Activated CD8-positive, alpha-beta memory T cell treated with anti-CD3 and anti-CD28 coated beads for 1 hour (primary cell): ENCODE measurements around the gene CD37.
"Not testable (repeated sequence)": the region's sequence is repeated elsewhere in the genome, so short reads cannot be mapped to it uniquely, and the experiment has no call there.

Experiments
- DNase-seq, 2 donors: peaks; one replicate each; pipeline ENCODE4 v3.0.0-alpha.2; 2020; ENCODE audit warnings: low read depth in 1 of 2; ENCODE audit errors: extremely low read depth in 1 of 2

CD37 gene

DNA sequence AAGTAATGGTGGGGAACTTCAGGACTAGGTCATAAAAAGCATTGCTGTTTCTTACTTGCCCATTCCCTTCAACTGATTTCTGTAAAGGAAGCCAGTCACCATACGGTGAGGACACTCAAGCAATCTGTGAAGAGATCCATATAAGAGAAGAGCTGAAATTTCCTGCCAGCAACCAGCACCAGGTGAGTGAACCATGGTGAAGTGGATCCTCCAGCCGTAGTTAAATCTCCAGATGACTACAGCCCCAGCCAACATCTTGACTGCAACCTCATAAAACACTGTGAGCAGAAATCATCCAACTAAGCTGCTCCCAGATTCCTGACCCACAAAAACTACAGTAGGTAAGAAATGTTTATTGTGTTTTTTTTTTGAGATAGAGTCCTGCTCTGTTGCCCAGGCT, 6.5 kb upstream of the CD37 start:
- DNase-seq: no peak

- not testable (repeated sequence) for DNase-seq
These were observed 4.0 kb upstream of the CD37 start for GRCh38 chr19:49331187-49331586.

DNA sequence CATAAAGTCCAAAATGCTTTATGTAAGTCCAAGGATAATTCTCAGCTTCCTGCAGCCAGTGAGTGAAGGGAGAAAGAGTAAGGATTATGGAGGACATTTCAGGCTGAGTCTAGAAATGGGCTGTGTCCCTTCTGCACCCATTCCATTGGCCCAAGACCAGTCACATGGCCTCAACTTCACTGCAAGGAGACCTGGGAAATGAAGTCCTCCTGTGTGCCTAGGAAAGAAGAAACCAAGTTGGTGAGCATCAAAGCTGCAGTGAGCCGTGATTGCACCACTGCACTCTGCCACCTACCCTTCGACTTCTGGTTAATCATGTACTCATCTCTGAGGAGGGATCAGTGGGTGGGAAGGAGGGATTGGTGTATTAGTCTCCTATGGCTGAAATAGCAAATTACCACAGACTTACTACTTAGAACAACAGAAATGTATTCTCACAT, 3.6 kb upstream of the CD37 start:
- DNase-seq: peak in 1 of 2 donors; percentile 25

DNA sequence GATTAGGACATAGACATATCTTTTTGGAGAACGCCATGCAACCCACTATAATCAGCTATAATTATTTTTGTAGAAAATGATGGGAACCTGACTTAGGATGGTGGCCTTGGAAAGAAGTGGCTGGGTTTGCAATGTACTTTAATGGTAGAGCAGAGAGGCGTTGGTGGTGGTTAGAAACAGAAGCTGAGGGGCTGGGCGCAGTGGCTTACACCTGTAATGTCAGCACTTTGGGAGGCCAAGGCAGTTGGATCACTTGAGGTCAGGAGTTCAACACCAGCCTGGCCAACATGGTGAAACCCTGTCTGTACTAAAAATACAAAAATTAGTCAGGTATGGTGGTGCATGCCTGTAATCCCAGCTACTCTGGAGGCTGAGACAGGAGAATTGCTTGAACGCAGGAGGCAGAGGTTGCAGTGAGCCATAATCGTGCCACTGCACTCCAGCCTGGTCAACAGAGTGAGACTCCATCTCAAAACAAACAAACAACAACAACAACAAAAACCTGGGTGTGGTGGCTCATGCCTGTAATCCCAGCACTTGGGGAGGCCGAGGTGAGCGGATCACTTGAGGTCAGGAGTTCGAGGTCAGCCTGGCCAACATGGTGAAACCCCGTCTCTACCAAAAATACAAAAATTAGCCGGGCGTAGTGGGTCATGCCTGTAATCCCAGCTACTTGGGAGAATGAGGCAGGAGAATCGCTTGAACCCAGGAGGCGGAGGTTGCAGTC, 2.4 kb upstream of the CD37 start:
- DNase-seq: not testable (repeated sequence)

- no peak for DNase-seq
These were observed 1.8 kb upstream of the CD37 start for GRCh38 chr19:49333418-49333805.

DNA sequence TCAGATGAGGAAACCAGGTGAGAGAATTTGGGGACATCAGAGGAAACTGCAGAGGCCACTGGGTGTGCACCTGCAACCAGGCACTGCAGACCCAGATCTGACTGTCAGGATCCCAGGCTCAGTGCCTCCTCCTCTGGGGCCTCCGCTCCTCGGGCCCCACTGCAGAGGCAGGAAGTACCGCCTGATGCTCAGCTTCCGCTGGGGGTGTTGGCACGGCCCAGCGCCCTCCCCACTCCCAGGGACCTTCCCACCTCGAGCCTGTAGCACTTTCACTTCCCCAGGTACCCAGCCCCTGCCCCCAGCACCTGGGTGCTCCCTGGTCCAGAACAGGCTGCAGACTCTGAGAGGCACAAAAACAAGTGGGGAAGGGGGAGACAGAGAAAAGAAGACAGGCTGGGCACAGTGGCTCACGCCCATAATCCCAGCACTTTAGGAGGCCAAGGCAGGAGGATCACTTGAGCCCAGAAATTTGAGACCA, 1.4 kb upstream of the CD37 start:
- peak; percentile 13 to 51 for DNase-seq

DNA sequence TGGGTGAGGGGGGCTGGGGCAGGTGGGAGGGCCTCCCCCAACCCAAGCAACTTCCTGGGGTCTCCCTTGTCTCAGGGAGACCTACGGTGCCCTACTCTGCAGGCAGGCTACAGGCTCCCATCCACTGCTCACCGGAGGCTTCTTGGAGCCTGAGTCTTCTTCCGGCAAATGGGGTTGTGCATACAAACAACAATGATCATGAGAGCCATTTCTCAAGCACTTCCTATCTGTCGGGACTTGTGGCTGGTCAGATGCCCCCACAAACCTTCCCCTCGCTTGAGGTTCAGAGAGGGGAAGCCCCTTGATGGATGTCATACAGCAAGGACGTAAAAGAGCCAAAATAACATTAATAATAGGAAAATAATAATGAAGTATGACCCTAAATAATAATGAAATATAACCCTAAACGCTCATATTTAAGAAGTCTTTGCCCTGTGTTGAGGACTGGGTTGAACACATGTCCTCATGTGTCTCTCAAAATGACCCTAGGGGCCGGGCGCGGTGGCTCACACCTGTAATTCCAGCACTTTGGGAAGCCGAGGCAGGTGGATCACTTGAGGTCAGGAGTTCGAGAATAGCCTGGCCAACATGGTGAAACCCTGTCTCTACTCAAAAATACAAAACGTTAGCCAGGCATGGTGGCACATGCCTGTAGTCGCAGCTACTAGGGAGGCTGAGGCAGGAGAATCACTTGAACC, 727 bp downstream of the CD37 start:
- no peak for DNase-seq

DNA sequence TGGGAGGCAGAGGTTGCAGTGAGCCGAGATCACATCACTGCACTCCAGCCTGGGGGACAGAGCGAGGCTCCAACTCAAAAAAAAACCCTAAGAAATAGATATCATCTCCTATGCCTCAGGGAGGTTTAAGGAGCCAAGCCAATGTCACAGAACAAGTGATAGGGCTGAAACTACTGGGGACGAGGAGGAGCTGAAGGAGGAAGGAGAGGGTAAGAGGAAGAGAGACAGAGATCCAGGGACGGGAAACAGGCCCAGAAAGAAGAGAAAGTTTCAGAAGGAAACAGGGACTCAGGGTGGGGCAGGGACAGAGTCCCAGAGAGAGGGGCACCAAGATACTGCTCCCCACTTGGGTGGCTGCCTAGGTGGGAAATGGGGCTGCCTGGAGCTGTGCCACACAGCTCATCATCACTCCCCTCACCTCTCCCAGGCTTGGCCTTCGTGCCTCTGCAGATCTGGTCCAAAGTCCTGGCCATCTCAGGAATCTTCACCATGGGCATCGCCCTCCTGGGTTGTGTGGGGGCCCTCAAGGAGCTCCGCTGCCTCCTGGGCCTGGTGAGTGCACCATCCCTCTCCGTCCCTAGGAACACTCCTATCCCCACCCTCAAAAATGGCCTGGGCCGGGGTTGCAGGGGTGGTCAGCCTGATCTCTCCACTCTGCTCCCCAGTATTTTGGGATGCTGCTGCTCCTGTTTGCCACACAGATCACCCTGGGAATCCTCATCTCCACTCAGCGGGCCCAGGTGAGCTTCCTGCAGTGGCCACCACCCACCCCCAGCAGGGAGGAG, 1.5 kb downstream of the CD37 start:
- no peak for DNase-seq

GRCh38 chr19:49337267-49338022, 2.2 kb downstream of the CD37 start:
- no peak for DNase-seq

- no peak for DNase-seq
These were observed 2.9 kb downstream of the CD37 start for GRCh38 chr19:49338023-49338677.

DNA sequence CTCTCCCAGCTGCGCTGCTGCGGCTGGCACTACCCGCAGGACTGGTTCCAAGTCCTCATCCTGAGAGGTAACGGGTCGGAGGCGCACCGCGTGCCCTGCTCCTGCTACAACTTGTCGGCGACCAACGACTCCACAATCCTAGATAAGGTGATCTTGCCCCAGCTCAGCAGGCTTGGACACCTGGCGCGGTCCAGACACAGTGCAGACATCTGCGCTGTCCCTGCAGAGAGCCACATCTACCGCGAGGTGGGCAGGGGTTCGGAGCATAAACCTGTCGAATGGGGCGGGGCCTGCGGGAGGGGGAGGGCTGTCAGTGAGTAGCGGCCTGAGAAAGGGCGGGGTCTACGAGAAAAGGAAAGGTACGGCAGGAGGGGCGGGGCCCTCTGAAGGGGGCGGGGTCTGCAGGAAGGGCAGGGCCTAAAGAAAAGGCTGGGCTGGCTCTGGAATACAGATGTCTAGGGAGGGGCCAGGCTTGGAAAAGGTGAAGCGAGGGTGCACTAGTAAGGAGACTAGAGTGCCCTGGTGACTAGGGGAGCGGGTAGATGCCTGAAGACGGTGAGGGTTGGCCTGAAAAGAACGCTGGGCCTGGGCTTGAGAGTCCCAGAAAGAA, 3.6 kb downstream of the CD37 start:
- DNase-seq: no peak

GRCh38 chr19:49339301-49340068, 4.3 kb downstream of the CD37 start:
- DNase-seq: no peak

DNA sequence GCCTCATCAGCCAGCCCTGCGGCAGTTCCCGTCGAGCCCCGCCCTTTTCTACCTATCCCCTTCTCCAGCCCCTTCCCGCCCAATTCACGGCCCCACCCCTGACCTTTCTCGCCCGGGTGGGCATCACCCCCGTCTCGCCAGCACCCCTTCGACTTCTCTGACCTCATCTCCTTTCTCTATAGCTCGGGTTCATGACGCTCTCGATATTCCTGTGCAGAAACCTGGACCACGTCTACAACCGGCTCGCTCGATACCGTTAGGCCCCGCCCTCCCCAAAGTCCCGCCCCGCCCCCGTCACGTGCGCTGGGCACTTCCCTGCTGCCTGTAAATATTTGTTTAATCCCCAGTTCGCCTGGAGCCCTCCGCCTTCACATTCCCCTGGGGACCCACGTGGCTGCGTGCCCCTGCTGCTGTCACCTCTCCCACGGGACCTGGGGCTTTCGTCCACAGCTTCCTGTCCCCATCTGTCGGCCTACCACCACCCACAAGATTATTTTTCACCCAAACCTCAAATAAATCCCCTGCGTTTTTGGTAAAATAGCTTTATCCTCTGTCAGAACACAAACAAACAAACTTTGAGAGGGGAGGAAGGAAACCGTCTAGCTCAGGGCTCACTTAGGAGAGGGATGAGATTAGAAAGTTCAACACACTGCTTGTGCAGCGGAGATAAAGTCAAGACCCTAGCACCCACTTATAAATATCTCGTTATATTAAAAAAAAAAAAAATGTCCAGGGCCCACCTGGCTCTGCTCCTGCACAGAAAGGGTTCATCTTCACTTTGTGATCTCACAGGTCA, 5.1 kb downstream of the CD37 start:
- no peak for DNase-seq

DNA sequence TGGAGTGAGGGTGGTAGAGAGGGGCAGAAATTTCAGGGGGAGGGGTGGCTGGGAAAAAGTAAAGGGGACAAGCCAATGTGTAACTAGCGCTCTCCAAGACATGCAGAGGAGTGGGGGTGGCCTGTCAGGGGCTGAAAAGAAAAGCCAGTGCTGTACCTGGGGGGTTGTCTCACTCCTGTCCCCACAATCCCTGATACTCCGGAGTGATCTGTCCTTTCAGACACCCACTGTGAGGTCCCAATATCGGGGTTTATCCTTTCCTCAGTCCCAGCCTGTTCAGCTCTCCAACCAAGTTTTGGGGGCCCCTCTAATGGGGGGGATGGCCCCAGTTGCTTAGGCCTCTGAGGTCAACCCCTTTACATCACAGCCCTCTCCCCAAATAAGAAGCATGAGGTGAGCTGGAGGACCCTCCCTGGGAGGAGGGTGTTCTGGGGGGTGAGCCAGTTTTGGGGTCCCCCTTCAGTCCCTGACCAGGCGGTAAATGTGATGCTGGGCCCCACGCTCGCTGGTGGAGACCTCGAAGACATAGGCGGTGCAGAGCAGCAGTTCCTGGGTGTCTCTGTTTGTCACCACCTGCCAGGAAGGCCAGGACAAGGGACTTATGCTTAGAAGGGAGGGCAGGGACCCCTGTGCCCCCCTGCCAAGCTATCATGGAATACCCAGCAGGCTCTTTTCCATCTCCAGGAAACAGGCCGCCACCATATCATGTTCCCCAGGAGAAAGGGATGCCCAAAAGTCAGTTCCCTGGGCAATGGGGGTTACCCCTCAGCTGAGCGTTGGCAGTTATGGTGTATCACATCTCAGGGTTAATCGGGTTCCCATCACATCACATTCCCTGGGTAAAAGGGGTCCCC, 5.9 kb downstream of the CD37 start:
- DNase-seq: no peak

DNA sequence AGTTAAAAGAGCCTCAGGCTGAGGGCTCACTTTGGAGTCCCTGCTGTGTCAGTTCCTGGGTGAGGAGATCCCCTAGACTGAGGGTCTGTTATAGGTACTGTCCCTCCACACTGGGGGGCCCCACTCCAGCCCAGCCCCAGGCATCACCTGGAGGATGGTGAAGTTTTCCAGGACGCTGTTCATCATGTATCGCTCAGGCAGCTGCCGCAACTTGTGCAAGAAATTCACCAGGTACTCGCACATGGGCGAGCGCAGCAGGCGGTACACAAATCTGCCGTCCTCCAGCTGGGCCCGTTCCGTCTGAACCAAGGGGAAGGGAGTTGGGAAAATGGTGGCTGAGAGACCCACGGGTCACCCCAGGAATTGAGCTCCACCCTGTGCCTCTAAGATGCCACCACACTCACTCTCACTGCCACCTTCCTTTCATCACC, 7.1 kb downstream of the CD37 start:
- no peak for DNase-seq

DNA sequence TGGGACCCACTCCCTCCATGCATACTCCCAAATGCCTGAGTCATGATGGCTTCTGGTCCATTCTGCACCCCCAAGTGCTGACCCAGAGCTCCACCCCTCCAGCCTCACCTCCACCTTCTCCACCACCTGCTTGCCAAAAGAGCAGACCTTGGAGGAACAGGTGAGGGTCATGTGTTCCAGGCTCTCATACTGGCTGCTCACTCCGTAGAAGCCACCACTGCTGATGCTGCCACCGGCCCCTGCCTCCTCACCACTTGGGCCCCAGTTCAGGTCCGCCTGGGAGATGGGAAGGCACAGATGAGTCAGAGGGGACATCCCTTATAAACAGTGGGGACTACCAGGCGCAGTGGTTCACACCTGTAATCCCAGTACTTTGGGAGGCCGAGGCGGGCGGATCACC, 7.9 kb downstream of the CD37 start:
- DNase-seq: no peak
